Epithelial cell of esophagus (primary cell): Measurements from ENCODE around the gene PDCD4.

Experiments
- DNase-seq: peaks from one replicate; pipeline ENCODE4 v3.0.0; 2010; ENCODE audit warnings: low read depth
- H3K4me3 ChIP-seq: 2 replicates; pipeline ENCODE4 v1.5.1; 2011; ENCODE audit warnings: mild to moderate bottlenecking, low read length, control low read depth
- TF ChIP-seq, protein P1 (sequence below): IDR thresholded peaks from 2 replicates; pipeline ENCODE4 v1.5.1; 2011; ENCODE audit warnings: low read depth, mild to moderate bottlenecking, low read length, control low read depth, inconsistent platforms; ENCODE audit not compliant: insufficient read depth; ENCODE audit errors: missing control alignments

Gene PDCD4

GRCh38 chr10:110883924-110884323 lies 12.2 kb downstream of the PDCD4 start:
- TF ChIP-seq, protein P1, sequence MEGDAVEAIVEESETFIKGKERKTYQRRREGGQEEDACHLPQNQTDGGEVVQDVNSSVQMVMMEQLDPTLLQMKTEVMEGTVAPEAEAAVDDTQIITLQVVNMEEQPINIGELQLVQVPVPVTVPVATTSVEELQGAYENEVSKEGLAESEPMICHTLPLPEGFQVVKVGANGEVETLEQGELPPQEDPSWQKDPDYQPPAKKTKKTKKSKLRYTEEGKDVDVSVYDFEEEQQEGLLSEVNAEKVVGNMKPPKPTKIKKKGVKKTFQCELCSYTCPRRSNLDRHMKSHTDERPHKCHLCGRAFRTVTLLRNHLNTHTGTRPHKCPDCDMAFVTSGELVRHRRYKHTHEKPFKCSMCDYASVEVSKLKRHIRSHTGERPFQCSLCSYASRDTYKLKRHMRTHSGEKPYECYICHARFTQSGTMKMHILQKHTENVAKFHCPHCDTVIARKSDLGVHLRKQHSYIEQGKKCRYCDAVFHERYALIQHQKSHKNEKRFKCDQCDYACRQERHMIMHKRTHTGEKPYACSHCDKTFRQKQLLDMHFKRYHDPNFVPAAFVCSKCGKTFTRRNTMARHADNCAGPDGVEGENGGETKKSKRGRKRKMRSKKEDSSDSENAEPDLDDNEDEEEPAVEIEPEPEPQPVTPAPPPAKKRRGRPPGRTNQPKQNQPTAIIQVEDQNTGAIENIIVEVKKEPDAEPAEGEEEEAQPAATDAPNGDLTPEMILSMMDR = no peak
- no peak overlapping the region for H3K4me3 ChIP-seq
- no peak for DNase-seq

- H3K4me3 ChIP-seq = no peak overlapping the region
- TF ChIP-seq, protein P1 = no peak
- no peak for DNase-seq
Observed at GRCh38 chr10:110885932-110886674, 14.4 kb downstream of the PDCD4 start.

DNA sequence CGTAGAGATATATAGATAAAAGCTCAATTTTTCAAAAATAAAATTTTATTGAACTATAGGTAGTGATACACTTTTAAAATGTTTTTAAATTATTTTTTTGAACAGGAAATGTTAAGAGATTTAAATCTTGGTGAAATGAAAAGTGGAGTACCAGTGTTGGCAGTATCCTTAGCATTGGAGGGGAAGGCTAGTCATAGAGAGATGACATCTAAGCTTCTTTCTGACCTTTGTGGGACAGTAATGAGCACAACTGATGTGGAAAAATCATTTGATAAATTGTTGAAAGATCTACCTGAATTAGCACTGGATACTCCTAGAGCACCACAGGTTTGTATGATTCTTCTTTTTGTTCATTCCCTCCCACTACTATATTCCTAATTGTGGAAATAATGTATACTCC lies 15.8 kb downstream of the PDCD4 start:
- H3K4me3 ChIP-seq = no peak overlapping the region
- TF ChIP-seq, protein P1 = no peak
- no peak for DNase-seq

- H3K4me3 ChIP-seq = no peak overlapping the region
- no peak for DNase-seq
- TF ChIP-seq, protein P1 = no peak
Observed at GRCh38 chr10:110892602-110893288, 21.0 kb downstream of the PDCD4 start.

GRCh38 chr10:110893559-110894179 lies 21.9 kb downstream of the PDCD4 start:
- H3K4me3 ChIP-seq = no peak overlapping the region
- TF ChIP-seq, protein P1 = peak; percentile 44
- DNase-seq = peak; percentile 57

DNA sequence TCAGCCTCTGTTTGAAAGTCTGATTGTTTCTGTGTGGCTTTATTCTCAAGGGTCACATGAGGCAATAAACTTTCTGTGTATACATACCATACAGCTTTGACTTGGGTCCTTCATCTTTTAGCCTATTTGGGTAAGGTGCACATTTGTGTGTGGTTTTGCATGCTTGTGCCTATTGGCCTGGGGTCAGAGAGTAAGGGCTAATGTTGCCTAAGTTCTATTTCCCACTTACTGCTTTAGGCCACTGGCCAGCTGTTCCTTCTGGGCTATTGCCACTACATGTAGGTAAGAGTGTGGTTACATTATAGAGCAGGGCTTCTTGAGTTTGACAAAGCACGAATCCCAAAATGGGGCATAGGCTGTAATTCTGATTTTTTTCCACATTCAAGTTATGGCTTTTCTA lies 25.5 kb downstream of the PDCD4 start:
- no peak for DNase-seq
- no peak overlapping the region for H3K4me3 ChIP-seq
- TF ChIP-seq, protein P1 = no peak
